VCaP (cell line): Measurements from ENCODE around the gene ALKBH7.
"Not testable (repeated sequence)": the region's sequence is repeated elsewhere in the genome, so short reads cannot be mapped to it uniquely, and the experiment has no call there.

Experiments
- H3K27ac ChIP-seq: fragments of 450-650 bp; 2 replicates; pipeline ENCODE4 v1.5.1; 2017
- TF ChIP-seq, protein P1 (sequence below): fragments of 450-650 bp; conservative IDR thresholded peaks from 2 replicates; pipeline ENCODE4 v1.5.1; 2017; ENCODE audit warnings: mild to moderate bottlenecking, moderate library complexity

ALKBH7 gene

DNA sequence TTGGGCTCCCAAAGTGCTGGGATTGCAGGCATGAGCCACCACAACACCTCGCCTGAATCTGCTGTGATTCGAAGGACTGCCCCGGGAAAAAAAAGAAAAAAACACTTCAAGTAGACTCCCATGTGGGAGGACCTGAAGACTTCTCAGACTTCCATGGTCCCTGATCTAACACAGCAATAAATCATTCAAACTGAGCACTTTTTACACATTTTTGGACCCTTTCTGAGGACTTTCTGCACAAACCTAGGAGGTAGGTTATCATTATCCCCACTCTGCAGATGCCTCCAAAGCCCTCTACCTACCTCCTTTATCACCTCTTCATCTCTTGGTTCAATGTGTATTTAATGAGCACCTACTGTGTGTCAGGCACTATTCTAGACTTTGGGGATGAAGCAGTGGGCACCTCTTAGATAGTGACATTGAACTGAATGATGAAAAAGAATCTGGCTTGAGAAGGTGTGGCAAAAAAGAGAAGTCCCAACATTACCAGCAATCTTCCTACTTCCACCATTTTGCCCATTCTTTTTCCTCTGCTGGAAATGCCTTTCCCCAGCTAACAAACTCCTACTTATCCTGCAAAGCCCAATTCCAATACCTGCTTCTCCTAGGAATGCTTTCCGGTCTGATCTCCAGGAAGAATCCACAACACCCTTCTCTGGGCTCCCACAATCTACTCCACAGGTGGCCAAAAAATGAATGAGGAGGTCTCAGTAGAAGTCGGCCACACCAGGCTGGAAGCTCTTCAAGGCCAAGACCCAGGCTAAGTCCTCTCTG, 12.8 kb upstream of the ALKBH7 start:
- H3K27ac ChIP-seq = no peak overlapping the region
- TF ChIP-seq, protein P1, sequence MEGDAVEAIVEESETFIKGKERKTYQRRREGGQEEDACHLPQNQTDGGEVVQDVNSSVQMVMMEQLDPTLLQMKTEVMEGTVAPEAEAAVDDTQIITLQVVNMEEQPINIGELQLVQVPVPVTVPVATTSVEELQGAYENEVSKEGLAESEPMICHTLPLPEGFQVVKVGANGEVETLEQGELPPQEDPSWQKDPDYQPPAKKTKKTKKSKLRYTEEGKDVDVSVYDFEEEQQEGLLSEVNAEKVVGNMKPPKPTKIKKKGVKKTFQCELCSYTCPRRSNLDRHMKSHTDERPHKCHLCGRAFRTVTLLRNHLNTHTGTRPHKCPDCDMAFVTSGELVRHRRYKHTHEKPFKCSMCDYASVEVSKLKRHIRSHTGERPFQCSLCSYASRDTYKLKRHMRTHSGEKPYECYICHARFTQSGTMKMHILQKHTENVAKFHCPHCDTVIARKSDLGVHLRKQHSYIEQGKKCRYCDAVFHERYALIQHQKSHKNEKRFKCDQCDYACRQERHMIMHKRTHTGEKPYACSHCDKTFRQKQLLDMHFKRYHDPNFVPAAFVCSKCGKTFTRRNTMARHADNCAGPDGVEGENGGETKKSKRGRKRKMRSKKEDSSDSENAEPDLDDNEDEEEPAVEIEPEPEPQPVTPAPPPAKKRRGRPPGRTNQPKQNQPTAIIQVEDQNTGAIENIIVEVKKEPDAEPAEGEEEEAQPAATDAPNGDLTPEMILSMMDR = no peak

DNA sequence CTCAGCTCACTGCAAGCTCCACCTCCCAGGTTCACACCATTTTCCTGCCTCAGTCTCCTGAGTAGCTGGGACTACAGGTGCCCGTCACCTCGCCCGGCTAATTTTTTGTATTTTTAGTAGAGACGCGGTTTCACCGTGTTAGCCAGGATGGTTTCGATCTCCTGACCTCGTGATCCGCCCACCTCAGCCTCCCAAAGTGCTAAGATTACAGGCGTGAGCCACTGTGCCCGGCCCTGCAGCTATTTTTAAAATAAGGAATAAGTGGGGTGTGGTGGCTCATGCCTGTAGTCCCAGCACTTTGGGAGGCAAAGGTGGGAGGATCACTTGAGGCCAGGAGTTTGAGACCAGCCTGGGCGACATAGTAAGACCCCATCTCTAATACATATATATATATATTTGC, 12.1 kb upstream of the ALKBH7 start:
- H3K27ac ChIP-seq = not testable (repeated sequence)

DNA sequence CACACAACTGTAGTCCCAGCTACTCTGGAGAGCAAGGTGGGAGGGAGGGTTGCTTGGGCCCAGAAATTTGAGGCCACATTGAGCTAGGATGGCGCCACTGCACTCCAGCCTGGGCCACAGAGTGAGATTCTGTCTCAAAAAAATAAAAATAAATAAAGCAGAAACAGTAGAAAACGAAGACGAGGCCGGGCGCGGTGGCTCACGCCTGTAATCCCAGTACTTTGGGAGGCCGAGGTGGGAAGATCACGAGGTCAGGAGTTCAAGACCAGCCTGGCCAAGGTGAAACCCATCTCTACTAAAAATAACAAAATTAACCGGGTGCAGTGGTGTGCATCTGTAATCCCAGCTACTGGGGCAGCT, 11.8 kb upstream of the ALKBH7 start:
- H3K27ac ChIP-seq = peak overlapping the region; percentile 71

DNA sequence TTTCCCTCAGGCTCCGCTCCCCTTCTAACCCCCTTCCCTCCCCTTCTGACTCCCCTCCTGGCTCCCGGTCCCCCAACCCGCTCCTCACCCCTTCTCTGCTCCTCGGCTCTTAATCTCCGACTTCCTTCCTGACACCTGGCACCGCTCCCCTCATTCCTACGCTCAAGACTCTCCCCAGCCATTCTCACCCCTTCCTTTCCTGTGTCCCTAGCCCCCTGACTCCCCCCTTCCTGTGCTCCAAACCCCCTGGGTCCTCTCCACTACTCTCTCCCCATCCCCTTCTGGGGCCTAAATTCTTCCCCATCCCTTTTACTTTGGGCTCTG, 10.6 kb upstream of the ALKBH7 start:
- TF ChIP-seq, protein P1 = no peak
- peak overlapping the region; percentile 71 for H3K27ac ChIP-seq

DNA sequence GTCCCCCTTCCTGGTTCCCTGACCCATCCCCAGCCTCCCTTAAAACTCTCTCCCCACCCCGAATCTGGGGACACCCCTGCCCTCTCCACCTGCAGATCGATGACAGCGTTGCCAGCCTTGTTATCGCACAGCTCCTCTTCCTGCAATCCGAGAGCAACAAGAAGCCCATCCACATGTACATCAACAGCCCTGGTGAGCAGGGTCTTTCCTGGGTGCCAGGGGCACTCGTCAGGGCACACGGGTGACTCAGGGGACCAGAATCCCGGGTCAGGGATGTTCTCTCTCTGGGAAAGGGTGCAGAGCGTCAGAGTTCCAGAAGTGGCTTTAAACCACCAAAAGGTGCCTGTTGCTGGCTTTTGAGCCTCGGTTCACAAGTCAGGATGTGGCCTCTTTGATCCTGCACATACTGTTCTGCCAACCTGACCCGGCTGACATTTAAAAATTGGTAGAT, 10.2 kb upstream of the ALKBH7 start:
- H3K27ac ChIP-seq = peak overlapping the region; percentile 71
- TF ChIP-seq, protein P1 = no peak

DNA sequence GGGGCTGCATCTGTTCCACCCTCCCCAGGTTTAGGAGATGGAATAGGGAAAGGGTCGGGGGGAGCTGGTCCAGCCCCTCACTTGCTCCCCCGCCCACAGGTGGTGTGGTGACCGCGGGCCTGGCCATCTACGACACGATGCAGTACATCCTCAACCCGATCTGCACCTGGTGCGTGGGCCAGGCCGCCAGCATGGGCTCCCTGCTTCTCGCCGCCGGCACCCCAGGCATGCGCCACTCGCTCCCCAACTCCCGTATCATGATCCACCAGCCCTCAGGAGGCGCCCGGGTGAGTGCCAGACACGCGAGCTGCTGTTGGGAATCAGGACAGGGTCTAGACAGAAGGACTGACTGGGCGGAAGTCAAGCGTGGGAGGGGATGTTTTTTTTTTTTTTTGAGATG, 8.2 kb upstream of the ALKBH7 start:
- TF ChIP-seq, protein P1 = no peak
- no peak overlapping the region for H3K27ac ChIP-seq

DNA sequence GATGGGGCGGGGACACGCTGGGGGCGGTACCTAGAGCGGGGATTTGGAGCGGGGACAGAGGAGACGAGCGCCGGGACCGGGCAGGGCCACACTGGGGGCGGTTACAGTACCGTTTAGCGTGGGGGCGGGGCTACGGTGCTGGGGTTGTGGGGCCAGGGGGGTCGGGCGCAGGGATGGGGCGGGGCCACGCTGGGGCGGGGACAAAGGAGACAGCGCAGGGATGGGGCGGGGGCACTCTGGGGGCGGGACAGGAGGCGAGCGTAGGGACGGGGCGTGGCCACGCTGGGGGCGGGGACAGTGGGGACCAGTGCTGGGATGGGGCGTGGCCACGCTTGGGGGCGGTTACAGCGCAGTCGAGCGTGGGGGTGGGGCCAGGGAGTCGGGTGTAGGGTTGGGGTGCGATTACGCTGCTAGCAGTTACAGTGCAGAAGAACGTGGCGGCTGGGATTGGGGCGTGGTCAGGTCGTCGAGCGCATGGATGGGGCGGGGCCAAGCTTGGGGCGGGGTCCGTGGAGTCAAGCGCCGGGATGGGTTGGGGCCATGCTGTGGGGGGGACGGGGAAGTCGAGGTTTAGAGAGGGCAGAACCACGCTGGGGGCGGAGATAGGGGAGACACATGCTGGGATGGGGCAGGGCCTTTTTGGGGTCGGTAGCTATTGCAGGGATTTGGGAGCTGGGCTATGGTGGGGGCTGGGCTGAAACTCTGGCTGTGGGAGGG, 660 bp downstream of the ALKBH7 start:
- peak overlapping the region; percentile 88 for H3K27ac ChIP-seq
- TF ChIP-seq, protein P1 = no peak

DNA sequence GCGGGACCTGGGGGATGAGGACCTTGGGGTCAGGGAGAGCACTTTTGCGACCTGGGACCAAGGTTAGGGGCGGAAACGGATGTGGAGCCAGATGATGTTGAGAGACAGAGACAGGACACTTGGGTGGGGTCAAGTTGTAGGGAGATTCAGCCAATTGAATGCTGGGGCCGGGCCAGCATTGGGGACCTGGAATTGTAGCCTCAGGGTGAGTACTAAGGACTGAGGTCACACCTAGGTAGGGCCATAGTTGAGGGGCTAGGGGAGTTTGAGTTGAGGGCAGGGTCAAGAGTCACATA, 1.2 kb downstream of the ALKBH7 start:
- peak overlapping the region; percentile 88; the same call in 1 of the 2 replicates for H3K27ac ChIP-seq
- TF ChIP-seq, protein P1 = no peak
